Peyer's patch (tissue), 4 donors: ENCODE results near the gene STXBP5L.

Experiments used
- CTCF ChIP-seq, 6 experiments: fragments of 450-650 bp in 4 of 6; fragments of 200-600 bp in 2 of 6; sonication (generic) in 1 of 6; IDR thresholded peaks; one replicate each; pipeline ENCODE4 v1.5.1; 2017 to 2019; ENCODE audit warnings: antibody characterized with exemption in 6 of 6, mild to moderate bottlenecking in 3 of 6, moderate library complexity in 1 of 6
- POLR2A ChIP-seq, 2 donors: fragments of 450-650 bp; IDR thresholded peaks; one replicate each; pipeline ENCODE4 v1.5.1; 2017; ENCODE audit warnings: antibody characterized with exemption in 2 of 2, mild to moderate bottlenecking in 2 of 2, moderate library complexity in 2 of 2

GRCh38 chr3:121295979-121296378 lies 388.0 kb downstream of the STXBP5L start:
- TF ChIP-seq CTCF (IDR thresholded peaks at IDR 0.05) (no peak), POLR2A (IDR thresholded peaks at IDR 0.05) (no peak)
